ENCODE results near the gene GPX4.

GPX4 gene

DNA sequence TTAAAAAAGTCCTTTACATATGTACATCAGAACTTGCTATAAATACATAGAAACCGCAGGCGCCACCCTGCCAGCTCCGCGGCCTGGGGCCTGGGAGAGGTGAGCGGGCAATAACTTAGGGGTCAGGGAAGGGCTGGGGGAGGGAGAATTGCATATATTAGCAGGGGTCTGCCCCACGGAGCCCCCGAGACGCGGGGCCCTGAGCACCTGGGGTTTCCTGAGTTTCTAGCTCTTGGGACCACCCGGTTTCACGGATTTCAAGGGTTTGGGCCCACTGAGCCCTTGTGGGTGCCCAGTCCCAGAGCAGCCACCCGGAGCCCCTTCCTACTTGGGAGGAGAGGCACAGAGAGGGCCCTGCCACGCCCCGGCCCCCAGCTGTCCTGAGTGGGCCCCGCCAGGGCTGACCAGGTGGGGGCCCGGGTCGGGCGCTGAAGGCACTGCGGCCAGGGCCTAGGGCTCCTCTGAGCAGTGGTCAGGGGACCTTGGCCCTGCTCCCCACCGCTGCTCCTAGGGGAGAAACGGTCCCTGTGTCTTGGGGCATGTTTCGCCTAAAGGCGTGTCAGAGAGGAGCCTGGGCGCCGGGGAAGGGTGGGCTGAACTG lies 4.0 kb downstream of the GPX4 start:
- Histone ChIP-seq H3K27me3 (ENCODE audit: insufficient read depth, poor library complexity, severe bottlenecking) (no peaks in the 10 kb centered on the region), H3K4me3 (ENCODE audit: severe bottlenecking) (no peak overlapping the region), H3K27ac (ENCODE audit: poor library complexity, severe bottlenecking) (peak overlapping the region; percentile 20), H3K36me3 (ENCODE audit: low read depth) (peaks cover 55% of the 10 kb centered on the region), H3K4me1 (ENCODE audit: insufficient read depth, poor library complexity, severe bottlenecking) (peaks cover 7% of the 10 kb centered on the region), H3K9me3 (ENCODE audit: severe bottlenecking) (no peaks in the 10 kb centered on the region)
- DNase-seq (ENCODE audit: low spot score) (no peak), ATAC-seq (ENCODE audit: low read depth) (no peak)
- TF ChIP-seq, protein P1, sequence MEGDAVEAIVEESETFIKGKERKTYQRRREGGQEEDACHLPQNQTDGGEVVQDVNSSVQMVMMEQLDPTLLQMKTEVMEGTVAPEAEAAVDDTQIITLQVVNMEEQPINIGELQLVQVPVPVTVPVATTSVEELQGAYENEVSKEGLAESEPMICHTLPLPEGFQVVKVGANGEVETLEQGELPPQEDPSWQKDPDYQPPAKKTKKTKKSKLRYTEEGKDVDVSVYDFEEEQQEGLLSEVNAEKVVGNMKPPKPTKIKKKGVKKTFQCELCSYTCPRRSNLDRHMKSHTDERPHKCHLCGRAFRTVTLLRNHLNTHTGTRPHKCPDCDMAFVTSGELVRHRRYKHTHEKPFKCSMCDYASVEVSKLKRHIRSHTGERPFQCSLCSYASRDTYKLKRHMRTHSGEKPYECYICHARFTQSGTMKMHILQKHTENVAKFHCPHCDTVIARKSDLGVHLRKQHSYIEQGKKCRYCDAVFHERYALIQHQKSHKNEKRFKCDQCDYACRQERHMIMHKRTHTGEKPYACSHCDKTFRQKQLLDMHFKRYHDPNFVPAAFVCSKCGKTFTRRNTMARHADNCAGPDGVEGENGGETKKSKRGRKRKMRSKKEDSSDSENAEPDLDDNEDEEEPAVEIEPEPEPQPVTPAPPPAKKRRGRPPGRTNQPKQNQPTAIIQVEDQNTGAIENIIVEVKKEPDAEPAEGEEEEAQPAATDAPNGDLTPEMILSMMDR (IDR thresholded peaks at IDR 0.05; ENCODE audit: poor library complexity, severe bottlenecking): no peak

DNA sequence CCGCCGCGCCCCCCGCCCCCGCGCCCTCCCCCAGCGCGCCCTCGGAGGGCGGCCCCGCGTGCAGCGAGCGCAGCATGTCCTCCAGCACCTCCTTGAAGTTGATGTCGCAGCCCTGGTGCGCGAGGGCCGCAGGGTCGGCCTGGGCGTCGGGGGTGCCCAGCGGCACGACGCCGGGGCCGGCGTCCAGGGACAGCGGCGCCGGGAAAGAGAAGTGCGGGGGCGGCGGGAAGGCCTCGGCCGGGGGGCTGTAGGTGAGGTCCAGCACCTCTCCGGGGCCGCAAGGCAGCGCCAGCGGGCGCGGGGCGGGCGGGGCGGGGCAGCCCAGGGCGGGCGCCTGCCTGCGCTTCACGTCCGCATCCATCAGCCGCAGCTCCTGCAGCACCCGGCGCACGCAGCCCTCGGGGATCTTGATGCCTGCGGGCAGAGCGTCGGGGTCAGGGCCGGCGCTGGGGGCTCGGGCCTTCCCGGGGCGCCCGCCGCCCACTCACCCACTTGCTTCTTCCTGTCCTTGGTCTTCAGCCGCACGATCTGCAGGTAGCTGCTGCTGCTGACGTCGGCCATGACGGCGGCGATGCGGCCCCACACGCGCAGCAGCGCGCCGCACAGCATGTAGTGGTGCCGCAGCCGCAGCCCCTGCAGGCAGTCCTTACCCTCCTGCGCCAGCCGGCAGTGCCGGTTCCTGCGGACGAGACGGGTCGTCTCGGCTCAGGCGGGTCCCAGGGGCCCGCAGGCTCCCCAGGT lies 4.7 kb downstream of the GPX4 start:
- H3K4me3 ChIP-seq (ENCODE audit: severe bottlenecking): no peak overlapping the region
- TF ChIP-seq, protein P1 (IDR thresholded peaks at IDR 0.05; ENCODE audit: poor library complexity, severe bottlenecking): no peak
- no peak overlapping the region for H3K27ac ChIP-seq (ENCODE audit: poor library complexity, severe bottlenecking)
- H3K27me3 ChIP-seq (ENCODE audit: insufficient read depth, poor library complexity, severe bottlenecking): no peaks in the 10 kb centered on the region
- H3K9me3 ChIP-seq (ENCODE audit: severe bottlenecking): no peaks in the 10 kb centered on the region
- ATAC-seq (ENCODE audit: low read depth) (no peak), DNase-seq (ENCODE audit: low spot score) (no peak)
- no peaks in the 10 kb centered on the region for H3K4me1 ChIP-seq (ENCODE audit: insufficient read depth, poor library complexity, severe bottlenecking)
- H3K36me3 ChIP-seq (ENCODE audit: low read depth): peaks cover 59% of the 10 kb centered on the region

DNA sequence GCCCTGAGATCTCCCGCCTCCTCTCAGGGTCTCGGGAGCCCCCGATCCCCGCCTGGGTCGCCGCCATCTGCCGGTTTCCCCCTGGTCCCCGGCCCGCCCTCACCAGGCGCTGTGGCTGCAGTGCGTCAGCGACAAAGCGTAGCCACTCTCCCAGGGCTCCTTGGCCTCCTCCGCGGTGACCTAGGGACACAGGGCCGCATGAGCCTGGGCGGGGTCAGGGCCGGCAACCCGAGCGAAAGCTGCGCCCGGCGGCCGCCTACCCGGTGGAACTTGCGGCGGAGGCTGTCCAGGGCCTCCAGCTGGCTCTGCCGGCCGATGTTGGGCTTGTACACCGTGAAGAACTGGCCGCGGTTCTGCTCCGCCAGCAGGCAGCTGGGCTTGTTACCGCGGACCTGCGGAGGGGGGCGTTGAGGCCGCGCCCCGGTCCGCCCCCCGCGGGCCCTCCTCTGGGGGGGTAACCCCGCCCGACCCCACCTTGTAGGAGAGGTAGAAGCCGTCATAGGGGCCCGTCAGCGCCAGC lies 5.3 kb downstream of the GPX4 start:
- no peaks in the 10 kb centered on the region for H3K9me3 ChIP-seq (ENCODE audit: severe bottlenecking)
- DNase-seq (ENCODE audit: low spot score) (no peak), ATAC-seq (ENCODE audit: low read depth) (no peak)
- no peaks in the 10 kb centered on the region for H3K27me3 ChIP-seq (ENCODE audit: insufficient read depth, poor library complexity, severe bottlenecking)
- no peak overlapping the region for H3K4me3 ChIP-seq (ENCODE audit: severe bottlenecking)
- TF ChIP-seq, protein P1 (IDR thresholded peaks at IDR 0.05; ENCODE audit: poor library complexity, severe bottlenecking): no peak
- no peaks in the 10 kb centered on the region for H3K4me1 ChIP-seq (ENCODE audit: insufficient read depth, poor library complexity, severe bottlenecking)
- no peak overlapping the region for H3K27ac ChIP-seq (ENCODE audit: poor library complexity, severe bottlenecking)
- peaks cover 65% of the 10 kb centered on the region for H3K36me3 ChIP-seq (ENCODE audit: low read depth)

DNA sequence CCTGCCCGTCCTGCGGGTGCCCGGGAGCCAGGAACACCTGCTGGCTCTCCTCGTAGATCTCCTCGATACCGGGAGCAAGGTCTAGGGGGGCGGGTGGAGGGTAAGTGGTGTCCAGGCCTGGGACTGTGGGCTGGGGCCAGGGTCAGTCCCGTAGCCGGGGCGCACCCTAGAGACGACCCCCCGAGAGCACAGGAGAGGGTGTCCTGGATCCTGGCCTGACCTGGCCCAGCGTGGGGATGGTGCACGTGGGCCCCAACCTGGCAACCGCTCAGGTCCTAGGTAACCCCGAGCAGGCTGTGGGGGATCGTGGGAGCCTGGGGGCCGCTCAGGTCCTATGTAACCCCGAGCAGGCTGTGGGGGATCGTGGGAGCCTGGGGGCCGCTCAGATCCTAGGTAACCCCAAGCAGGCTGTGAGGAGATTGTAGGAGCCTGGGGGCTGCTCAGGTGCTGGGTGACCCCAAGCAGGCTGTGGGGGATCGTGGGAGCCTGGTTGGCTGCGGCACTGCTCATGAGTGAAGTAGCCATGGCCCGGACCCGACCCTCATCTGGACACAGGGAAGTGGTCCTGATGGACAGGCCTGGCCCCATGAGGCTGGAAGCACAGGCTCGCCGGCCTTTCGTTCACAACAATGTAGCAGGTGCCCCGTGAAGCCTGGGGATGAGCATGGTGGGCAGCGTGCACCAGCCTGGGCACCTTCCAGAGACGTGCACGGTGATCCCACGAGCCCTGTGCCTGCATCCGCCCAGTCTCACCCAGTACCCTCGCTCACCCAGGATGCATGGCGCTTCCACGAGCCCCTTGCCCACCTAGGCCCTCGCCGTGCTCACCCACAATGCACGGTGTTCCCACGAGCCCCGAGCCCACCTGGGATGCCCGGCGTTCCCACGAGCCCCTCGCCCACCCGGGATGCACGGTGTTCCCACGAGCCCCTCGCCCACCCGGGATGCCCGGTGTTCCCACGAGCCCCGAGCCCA lies 6.2 kb downstream of the GPX4 start:
- no peak for DNase-seq (ENCODE audit: low spot score)
- no peaks in the 10 kb centered on the region for H3K4me1 ChIP-seq (ENCODE audit: insufficient read depth, poor library complexity, severe bottlenecking)
- ATAC-seq (ENCODE audit: low read depth): no peak
- peaks cover 72% of the 10 kb centered on the region for H3K36me3 ChIP-seq (ENCODE audit: low read depth)
- TF ChIP-seq, protein P1 (IDR thresholded peaks at IDR 0.05; ENCODE audit: poor library complexity, severe bottlenecking): no peak
- H3K9me3 ChIP-seq (ENCODE audit: severe bottlenecking): no peaks in the 10 kb centered on the region
- no peak overlapping the region for H3K27ac ChIP-seq (ENCODE audit: poor library complexity, severe bottlenecking)
- no peak overlapping the region for H3K4me3 ChIP-seq (ENCODE audit: severe bottlenecking)
- no peaks in the 10 kb centered on the region for H3K27me3 ChIP-seq (ENCODE audit: insufficient read depth, poor library complexity, severe bottlenecking)
